GM19324 (cell line): Measurements from ENCODE around the gene MCM5.
"Not testable (repeated sequence)": the region's sequence is repeated elsewhere in the genome, so short reads cannot be mapped to it uniquely, and the experiment has no call there.

ENCODE experiments used
- ATAC-seq: cut with Tn5 transposase; IDR thresholded peaks from one replicate; pipeline ENCODE4 v1.9.1; 2021; ENCODE audit warnings: mild to moderate bottlenecking, moderate library complexity; ENCODE audit not compliant: unreplicated experiment, low FRiP score

Gene MCM5

DNA sequence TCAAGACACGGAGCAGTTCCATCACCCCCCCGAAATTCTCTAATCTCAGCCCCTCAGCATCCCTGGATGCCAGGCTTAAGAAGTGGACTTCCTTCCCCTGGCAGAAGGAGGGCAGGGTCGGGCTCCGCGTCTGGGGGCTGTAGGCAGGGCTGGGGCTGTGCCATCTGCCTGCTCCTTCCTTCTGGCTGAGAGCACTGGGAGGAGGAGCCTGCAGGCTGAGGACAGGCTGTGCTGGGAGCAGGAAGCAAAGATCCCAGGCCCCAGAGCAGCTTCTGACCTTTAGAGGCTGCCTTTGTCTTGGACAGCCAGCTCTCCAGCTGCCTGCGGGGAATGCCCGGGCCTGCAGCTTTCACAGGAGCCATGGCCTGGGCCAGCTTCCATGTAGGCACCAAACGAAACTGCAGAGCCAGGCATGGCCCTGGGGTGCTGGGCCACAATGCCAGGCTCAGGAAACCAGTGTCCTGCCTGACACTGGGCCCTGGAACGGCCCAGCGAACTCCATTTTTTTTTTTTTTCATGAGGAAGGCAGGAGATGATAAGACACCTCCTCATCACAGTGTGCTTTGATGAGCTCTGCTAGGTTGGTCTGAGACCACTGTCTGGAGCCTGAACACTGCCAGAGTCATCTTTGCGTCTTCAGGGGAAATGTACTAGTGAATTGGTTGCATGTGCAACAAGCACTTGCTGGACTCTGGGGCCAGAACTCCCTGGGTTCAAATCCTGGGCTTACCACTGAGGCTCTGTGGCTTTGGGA, 67.9 kb downstream of the MCM5 start:
- ATAC-seq, result no peak

DNA sequence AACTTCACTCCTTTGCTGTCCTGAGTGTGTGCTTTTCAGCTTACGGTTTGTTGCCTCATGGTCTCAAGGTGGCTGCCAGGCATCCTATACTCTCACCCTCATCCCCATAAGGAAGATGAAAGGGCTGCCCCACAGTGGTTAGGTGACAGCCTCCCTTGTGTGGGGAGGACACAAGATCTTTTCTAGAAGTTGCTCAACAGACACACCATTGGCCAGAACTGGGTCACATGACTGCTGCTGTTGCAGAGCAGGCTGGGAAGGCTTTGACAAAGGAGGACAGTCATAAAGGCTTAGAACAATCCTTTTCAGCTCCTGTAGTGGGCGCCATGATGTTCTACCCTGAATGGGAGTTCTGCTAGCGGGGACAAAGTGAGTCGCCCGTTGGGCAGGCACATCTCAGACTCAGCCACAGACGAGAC, 71.0 kb downstream of the MCM5 start:
- no peak for ATAC-seq

DNA sequence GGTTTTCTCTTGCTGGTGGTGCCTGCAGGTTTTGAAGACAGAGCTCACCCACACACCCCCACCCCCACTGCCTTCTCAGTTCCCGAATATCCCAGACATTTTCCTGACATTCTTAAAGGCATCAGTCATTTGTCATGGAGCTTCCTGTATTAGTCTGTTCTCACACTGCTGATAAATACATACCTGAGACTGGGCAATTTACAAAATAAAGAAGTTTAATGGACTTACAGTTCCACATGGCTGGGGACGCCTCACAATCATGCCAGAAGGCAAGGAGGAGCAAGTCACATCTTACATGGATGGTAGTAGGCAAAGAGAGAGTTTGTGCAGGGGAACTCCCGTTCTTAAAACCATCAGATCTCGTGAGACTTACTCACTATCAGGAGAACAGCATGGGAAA, 71.6 kb downstream of the MCM5 start:
- not testable (repeated sequence) for ATAC-seq

DNA sequence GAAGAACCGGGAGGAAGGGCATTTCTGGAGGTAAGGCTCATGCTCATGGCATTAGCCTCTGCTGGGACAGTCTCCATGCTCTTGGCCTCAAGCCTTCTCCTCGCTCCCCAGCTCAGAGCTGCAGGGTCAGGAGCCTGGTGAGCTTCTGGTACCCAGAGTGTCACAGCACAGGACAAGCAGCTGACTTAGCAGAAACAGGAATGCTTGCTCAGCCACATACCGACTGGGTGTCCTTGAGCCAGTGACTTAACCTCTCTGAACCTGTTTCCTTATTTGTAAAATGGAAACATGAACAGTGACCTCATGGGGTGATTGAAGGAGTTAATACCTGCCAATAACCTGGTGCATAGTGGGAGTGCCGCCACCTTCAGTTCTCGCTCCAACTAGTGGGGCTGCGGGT, 72.5 kb downstream of the MCM5 start:
- no peak for ATAC-seq

DNA sequence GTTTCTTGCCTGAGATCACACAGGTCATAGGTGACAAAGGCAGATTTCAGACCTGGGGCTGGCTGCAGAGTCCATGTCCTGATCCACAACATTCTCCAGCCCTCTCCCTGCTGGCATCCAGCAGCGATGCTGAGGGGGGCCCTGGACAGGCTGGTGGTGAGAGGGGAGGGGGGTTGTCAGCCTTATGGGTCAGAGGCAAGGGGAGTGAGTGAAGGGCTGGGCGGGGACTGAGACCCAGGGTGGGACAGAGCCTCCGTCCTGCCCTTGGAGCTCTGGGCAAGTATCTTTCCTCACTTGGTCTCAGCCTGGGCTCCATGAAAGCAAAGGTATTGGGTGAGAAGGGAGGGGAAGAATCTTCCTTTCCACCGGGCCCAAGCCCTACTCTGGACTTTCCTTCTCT, 74.0 kb downstream of the MCM5 start:
- ATAC-seq, result no peak
